Measurements from ENCODE around the gene TSNAXIP1.
A peak's percentile ranks its signal among the peaks of the same experiment; 100 is the strongest.

TSNAXIP1 gene

DNA sequence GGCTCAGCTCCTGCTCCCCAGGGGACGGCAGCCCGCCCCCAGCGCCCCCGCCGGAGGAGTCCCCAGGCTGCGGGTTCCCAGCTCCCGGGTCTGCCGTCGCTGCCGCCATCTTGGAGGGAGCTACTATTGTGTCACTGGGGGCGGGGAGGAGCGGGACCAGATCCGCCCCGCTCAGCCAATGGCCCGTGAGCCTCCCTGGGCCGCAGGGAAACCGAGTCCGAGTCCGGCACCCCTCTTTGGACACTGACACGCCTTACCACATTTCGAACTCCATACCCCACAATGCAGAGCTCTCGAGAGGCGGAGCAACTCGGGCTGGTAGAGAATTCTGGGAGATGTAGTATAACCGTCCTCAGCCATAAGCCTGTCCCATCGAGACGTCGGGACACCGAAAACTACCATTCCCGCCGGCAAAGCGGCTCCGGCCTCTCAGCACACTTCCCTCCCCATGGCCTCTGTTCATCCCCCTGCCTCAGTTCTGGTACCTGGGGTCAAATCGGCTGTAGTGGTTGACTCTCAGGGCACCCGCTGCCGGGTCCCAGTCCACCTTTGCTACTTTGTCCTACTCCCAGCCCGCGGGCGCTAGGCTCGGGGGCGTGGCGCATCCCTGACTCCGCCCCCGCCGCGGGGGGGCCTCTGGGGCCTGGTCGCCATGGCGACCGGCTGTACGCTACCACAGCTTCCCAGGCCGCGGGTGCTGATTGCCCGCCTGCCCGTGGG is at the start of gene TSNAXIP1, which contains the start of gene RANBP10:
TSS of gene TSNAXIP1 (plus strand) at position 462 of the 720 bp plus-strand sequence. CDS start 261 bp downstream, outside the sequence.
TSS of gene RANBP10 (minus strand) at position 133 of the 720 bp plus-strand sequence. CDS start at position 109, 24 bp downstream.
- DNase-seq (ENCODE audit: low spot score), result peak; percentile 100

DNA sequence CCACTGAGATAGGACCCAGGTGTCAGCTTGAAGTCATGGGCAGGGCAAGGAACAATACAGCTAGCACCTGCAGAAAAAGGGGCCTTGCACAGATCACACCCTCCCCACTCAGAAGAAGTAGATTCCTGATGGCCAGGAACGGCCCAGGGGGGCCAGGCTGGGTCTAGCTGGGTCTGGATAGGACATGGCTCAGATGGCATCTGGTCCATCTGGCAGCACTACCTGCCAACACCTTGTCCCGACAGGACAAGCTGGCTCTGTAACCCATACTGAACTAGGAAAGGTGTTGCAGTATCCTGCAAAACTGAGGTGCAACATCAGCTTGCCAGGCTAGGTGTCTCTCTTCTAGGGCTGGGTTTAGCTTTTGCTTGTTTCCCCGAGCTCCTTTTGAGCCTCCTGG is 48.7 kb upstream of the TSNAXIP1 start:
- DNase-seq (ENCODE audit: low spot score), result no peak

DNA sequence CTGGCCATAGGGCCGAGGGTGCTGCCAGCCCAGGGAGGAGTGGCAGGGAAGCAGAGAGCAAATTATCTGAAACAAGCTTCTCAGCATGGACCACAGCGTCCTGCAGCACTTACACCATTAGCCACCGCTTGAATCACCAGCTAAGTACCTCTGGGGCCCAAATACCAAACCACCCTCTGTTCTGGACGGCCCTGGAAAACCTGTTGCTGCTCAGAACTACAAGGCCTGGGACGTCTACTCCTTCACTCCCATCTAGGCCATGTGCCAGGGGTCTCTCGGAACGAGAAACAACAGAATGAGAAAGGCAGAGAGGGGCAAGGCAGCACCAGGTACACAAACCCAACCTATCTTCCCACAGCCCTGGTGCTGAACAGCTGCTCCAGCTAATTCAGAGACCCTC is 47.7 kb upstream of the TSNAXIP1 start:
- DNase-seq (ENCODE audit: low spot score), result no peak

- no peak for DNase-seq (ENCODE audit: low spot score)
These were observed 46.3 kb upstream of the TSNAXIP1 start for GRCh38 chr16:67760206-67760955.

GRCh38 chr16:67760956-67761230 is 45.8 kb upstream of the TSNAXIP1 start:
- DNase-seq (ENCODE audit: low spot score), result no peak

DNA sequence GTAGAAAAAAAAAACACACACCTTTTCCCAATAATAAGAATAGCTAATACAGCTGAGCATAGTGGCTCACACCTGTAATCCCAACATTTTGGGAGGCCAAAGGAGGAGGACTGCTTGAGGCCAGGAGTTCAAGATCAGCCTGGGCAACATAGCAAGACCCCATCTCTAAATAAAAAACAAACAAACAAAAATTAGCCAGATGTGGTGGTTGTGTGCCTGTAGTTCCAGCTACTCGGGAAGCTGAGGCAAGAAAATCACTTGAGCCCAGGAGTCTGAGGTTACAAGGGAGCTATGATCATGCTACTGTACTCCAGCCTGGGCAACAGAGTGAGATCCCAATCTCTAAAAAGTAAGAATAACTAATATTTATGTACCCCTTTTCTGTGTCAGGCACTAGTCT is 44.8 kb upstream of the TSNAXIP1 start:
- no peak for DNase-seq (ENCODE audit: low spot score)

DNA sequence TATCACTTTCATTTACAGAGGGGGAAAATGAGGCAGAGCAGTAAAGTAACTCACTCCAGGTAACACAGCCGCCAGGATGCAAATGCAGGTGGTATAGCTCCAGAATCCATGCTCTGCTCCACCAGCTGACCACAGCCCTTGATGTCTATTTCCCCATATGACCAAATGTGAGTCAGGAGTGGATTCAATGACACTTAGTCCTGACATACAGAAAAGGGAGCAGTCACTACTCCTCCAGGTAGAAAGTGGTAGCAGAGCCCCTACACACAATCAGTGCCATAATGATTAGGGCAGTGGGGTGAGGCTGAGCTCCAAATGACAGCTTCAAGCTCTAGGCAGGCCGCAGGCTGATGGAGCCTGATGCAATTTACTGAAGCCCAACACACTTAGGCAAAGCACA is 44.3 kb upstream of the TSNAXIP1 start:
- DNase-seq (ENCODE audit: low spot score), result no peak

DNA sequence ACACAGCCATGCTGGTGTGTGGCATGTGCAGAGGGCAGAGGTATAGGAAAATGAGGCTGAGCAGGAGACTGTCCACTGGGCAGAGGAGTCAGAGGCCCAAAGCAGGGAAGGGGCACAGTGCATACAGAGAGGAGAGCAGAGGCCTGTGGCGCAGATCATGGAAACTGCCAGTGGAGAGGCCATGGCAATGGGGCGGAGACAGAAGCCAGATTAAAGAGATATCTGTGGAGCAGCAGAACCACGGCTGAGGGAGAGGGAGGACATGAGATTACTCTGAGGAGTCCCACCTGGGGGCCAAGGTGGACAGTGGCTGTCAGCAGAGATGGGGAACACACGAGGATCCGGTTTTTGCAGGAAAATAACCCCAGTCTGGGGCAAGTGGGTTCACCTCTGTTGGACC is 43.6 kb upstream of the TSNAXIP1 start:
- no peak for DNase-seq (ENCODE audit: low spot score)

DNA sequence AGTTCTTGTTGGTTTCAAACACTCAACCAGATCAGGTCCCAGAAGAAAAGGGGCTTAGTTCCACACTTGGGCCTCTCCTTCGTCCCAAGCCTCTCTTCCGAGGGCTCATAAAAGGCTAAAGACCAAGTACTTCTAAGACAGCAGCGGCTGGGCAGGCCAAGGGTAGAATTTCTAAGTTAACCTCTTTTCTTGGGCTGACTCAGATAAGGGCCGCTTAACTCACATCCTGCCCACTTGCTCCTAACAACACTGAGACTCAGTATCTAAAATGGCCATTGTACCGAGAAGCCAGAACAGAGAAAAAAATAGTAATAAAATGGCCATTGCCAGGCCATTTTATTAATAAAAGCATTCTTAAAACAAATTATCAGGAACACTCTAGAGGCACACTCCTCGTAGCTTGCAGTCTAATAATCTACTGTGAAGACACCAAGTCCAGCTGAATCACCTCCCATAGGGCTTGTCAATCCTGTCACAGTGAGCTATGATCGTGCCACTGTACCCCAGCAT is 42.5 kb upstream of the TSNAXIP1 start:
- DNase-seq (ENCODE audit: low spot score), result no peak

GRCh38 chr16:67766291-67766690 is 40.4 kb upstream of the TSNAXIP1 start:
- peak; percentile 22 for DNase-seq (ENCODE audit: low spot score)

DNA sequence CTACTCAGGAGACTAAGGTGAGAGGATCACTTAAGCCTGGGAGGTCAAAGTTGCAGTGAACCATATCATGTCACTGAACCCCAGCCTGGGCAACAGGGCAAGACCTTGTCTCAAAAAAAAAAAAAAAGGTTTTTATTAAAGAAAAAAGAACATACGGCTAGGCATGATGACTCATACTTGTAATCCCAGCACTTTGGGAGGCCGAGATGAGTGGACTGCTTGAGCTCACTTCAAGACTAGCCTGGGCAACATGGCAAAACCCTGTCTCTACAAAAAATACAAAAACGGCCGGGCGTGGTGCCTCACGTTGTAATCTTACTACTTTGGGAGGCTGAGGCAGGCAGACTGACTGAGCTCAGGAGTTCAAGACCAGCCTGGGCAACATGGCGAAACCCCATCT is 38.7 kb upstream of the TSNAXIP1 start:
- no peak for DNase-seq (ENCODE audit: low spot score)

GRCh38 chr16:67770346-67770991 is 36.2 kb upstream of the TSNAXIP1 start:
- no peak for DNase-seq (ENCODE audit: low spot score)

GRCh38 chr16:67773099-67773498 is 33.6 kb upstream of the TSNAXIP1 start:
- DNase-seq (ENCODE audit: low spot score), result peak; percentile 32

GRCh38 chr16:67773569-67774456 is 32.9 kb upstream of the TSNAXIP1 start:
- DNase-seq (ENCODE audit: low spot score), result no peak

GRCh38 chr16:67774457-67774853 is 32.2 kb upstream of the TSNAXIP1 start:
- no peak for DNase-seq (ENCODE audit: low spot score)

DNA sequence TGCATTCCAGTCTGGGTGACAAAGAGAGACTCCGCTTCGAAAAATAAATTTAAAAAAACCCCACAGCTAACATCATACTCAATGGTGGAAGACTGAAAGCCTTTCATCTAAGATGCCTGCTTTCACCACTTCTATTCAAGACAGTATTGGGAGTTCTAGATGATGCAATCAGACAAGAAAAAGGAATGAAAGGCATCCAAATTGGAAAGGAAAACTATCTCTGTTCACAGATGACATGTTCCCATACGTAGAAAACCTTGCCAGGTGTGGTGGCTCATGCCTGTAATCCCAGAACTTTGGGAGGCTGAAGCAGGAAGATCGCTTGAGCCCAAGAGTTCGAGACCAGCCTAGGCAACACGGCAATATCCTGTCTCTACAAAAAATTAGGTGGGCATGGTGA is 31.4 kb upstream of the TSNAXIP1 start:
- no peak for DNase-seq (ENCODE audit: low spot score)

DNA sequence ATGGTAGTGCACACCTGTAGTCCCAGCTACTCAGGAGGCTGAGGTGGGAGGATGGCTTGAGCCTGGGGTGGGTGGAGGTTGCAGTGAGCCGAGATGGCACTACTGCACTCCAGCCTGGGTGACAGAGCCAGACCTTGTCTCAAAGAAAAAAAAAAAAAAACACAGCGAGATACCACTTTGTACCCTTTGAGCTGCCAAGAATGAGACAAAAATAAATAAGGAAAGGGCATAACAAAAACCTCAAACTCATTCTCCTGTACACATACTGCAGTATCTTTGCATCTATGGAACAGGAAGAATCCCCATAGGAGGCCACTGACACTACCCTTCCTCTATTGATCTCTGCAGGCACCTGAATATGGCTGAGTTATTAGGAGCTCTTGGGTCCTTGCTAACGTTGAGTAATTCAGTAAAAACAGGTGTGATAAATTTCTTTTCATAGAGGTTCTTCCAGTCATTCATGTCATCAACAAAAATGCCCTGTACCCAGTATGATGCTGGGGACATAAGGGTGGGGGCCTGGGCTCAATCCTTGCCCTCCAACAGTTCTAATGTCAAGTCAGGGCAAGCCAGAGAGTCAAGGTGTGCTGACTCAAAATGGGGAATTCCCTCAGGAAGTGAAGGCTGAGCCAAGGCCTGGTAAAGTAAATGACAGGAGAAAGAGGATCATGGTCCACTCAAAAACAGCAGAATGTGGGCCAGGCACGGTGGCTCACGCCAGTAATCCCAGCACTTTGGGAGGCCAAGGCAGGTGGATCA is 27.3 kb upstream of the TSNAXIP1 start:
- no peak for DNase-seq (ENCODE audit: low spot score)

DNA sequence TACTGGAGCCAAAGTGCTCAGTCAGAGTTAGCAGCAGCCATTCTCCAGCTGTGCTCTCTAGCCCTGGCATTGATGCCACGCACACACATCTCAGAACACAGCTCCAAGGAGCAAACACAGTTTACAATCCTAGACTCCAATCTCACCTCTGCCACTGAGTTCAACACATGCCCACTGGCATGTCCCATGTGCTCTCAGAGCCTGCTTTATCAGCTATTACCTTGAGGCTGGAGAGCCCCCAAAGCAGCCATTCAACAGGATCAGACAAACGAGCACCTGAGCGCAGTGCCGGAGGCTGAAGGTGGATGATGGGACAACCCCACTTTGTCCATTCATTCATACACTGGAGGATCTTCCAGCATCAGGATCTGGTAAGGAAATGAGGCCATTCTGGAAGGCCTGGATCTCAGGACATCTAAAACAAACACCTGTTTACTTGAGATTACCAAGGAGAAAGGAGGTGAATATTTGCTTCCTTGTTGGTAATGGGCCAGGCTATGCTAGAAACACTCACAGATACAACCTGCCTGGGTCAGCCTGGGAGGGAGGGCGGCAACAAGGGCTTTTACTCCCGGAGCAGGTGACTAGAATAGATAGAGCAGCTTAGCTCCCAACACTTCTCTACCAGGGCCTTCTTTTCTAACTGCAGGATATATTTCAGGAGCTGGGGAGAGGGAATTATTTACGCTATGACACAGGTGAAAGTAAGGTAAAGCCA is 25.7 kb upstream of the TSNAXIP1 start:
- no peak for DNase-seq (ENCODE audit: low spot score)

DNA sequence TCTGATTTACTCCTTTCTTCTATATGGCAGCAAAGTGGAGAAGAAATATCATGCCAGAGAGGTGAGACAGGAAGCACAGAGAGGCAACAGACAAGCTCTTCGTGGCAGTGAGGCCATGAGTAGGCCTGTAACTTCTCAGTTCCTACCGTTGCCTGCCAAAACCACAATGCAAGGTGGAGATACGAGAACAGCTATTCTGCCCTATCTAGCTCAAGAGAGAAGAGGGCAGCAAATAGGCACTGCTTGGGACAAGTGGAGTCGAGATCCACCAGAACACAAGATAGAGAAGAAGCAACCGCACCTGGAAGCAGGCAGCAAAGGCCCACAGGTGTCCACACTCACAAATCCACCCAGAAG is 25.1 kb upstream of the TSNAXIP1 start:
- DNase-seq (ENCODE audit: low spot score), result no peak

DNA sequence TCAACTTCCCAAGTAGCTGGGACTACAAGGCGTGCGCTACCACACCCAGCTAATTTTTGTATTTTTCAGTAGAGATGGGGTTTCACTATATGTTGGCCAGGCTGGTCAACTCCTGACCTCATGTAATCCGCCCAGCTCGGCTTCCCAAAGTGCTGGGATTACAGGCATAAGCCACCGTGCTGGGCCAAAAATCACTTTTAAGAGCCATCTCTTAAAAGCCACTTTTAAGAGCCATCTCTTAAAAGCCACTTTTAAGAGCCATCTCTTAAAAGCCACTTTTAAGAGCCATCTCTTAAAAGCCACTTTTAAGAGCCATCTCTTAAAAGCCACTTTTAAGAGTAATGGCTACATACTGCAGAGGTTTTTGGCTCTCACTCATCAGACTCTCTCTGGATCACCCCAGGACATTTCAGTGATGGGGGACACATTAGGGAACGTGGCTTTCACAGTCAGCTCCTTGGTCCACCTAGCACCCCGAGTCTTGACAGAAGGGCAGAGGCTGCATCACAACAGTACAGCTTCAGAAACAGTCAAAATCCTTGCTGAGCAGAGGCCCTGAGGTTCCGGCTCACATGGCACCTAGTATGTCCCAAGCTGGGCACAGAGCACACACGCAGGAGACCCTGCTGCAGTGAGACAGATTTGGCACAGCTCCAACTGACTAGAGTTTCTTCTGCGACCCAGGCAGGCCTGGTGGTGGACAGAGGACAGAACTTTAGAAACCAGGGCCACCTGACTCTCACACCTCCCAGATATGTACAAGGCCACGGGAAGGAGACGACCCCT is 23.9 kb upstream of the TSNAXIP1 start:
- DNase-seq (ENCODE audit: low spot score), result no peak

Data from Ammon's horn (tissue), 1 donor.